ENCODE results near the gene C8G. TPM values are rescaled to one million over a fixed set of nuclear protein-coding genes. Genes with fewer than 3 reads are reported as not detected.

C8G gene
- total and polyA plus RNA-seq, 2 of the 4 experiments (the other 2 are of a cell fraction): 0.80 TPM; not detected in 1

GRCh38 chr9:136931611-136932130 is 13.4 kb upstream of the C8G start:
- H3K4me2 ChIP-seq (ENCODE audit: low read depth, low read length): no peak overlapping the region
- no peak overlapping the region for H4K5ac ChIP-seq (ENCODE audit: low read depth, low read length)
- no peak overlapping the region for H2BK5ac ChIP-seq (ENCODE audit: low read depth, low read length, poor library complexity, severe bottlenecking)
- no peak overlapping the region for H3K27ac ChIP-seq (ENCODE audit: insufficient read depth, low read length)
- H3K36me3 ChIP-seq (ENCODE audit: control insufficient read depth, insufficient read depth, low read length): no peaks in the 10 kb centered on the region
- no peak overlapping the region for H3K9ac ChIP-seq (ENCODE audit: low read depth, low read length)
- H4K20me1 ChIP-seq (ENCODE audit: insufficient read depth, low read length): no peaks in the 10 kb centered on the region
- no peaks in the 10 kb centered on the region for H3K4me1 ChIP-seq (ENCODE audit: control insufficient read depth, insufficient read depth, low read length)
- H2BK20ac ChIP-seq (ENCODE audit: low read depth, low read length): no peak overlapping the region
- H2BK120ac ChIP-seq (ENCODE audit: low read depth, low read length): no peak overlapping the region
- no peak overlapping the region for H3K56ac ChIP-seq (ENCODE audit: extremely low read depth, insufficient read depth, low read length)
- no peaks in the 10 kb centered on the region; the same call in 1 of the 2 replicates for H3K9me1 ChIP-seq (ENCODE audit: insufficient read depth, low read length)
- intact Hi-C loops (cut with micrococcal nuclease): no loop called here
- no peaks in the 10 kb centered on the region for H3K27me3 ChIP-seq (ENCODE audit: control insufficient read depth, insufficient read depth, low read length)
- no peak overlapping the region for H3K18ac ChIP-seq (ENCODE audit: low read depth, low read length)
- H3K23ac ChIP-seq (ENCODE audit: low read depth, low read length): no peak overlapping the region
- no peak overlapping the region for H3K4ac ChIP-seq (ENCODE audit: low read depth, low read length)
- POLR2A ChIA-PET (ENCODE audit: unreplicated experiment): no interaction called here
- H2AK5ac ChIP-seq (ENCODE audit: low read depth, low read length): no peak overlapping the region
- H3K9me3 ChIP-seq (ENCODE audit: control insufficient read depth, insufficient read depth, low read length): no peaks in the 10 kb centered on the region
- in situ Hi-C loops (cut with MboI; ENCODE audit: low sequenced_read_pairs): no loop called here
- no peak overlapping the region for H3K4me3 ChIP-seq (ENCODE audit: insufficient read depth, low read depth, low read length)
- no CpG with 5 or more reads among the region's 2 CpGs for WGBS, 2 experiments (ENCODE audit: extremely low coverage in 2 of 2, insufficient read length in 1 of 2)
- CTCF ChIA-PET: interaction anchor here (0.8 kb wide), 1 partner anchor 12 kb away, joined by 3 read pairs; no protein-coding TSS in a partner anchor
- DNase-seq: no peak
- no peak for ATAC-seq (ENCODE audit: low read depth)
- H3K14ac ChIP-seq (replicated peaks; ENCODE audit: low read depth, low read length): no peak overlapping the region
- TF ChIP-seq POLR2A (IDR thresholded peaks at IDR 0.05; ENCODE audit: low read depth, low read length) (no peak), NFE2L2 (IDR thresholded peaks at IDR 0.05; ENCODE audit: low read depth, low read length) (no peak), MAFK (IDR thresholded peaks at IDR 0.05; ENCODE audit: low read depth, low read length) (no peak), SMC3 (IDR thresholded peaks at IDR 0.05; ENCODE audit: low read depth, low read length) (no peak), CTCF (conservative IDR thresholded peaks at IDR 0.05; ENCODE audit: low read depth, low read length) (no peak), BHLHE40 (IDR thresholded peaks at IDR 0.05; ENCODE audit: low read depth, low read length) (no peak), FOS (IDR thresholded peaks at IDR 0.05; ENCODE audit: low read depth, low read length) (no peak), CEBPB (IDR thresholded peaks at IDR 0.05; ENCODE audit: low read depth, low read length) (no peak), MAZ (IDR thresholded peaks at IDR 0.05; ENCODE audit: borderline replicate concordance, low read depth, low read length) (no peak), RCOR1 (IDR thresholded peaks at IDR 0.05; ENCODE audit: insufficient replicate concordance, low read length) (no peak), USF2 (IDR thresholded peaks at IDR 0.05; ENCODE audit: low read depth, low read length) (no peak), RAD21 (IDR thresholded peaks at IDR 0.05; ENCODE audit: low read length) (no peak), MXI1 (IDR thresholded peaks at IDR 0.05; ENCODE audit: borderline replicate concordance, low read depth, low read length) (no peak), RFX5 (IDR thresholded peaks at IDR 0.05; ENCODE audit: low read depth, low read length) (no peak), CHD1 (IDR thresholded peaks at IDR 0.05; ENCODE audit: low read depth, low read length) (no peak)
- TF ChIP-seq, protein P1, sequence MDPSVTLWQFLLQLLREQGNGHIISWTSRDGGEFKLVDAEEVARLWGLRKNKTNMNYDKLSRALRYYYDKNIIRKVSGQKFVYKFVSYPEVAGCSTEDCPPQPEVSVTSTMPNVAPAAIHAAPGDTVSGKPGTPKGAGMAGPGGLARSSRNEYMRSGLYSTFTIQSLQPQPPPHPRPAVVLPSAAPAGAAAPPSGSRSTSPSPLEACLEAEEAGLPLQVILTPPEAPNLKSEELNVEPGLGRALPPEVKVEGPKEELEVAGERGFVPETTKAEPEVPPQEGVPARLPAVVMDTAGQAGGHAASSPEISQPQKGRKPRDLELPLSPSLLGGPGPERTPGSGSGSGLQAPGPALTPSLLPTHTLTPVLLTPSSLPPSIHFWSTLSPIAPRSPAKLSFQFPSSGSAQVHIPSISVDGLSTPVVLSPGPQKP (IDR thresholded peaks at IDR 0.05; ENCODE audit: borderline replicate concordance, low read depth, low read length): no peak
- BruUV-seq (replicated peaks): no TSS peak
- peaks cover 7 to 12% of the 10 kb centered on the region in 2 experiments; a peak in 2 of 4 replicates for H3K79me1 ChIP-seq (ENCODE audit: low read depth in 1 of 2, low read length in 2 of 2)
- no peak overlapping the region for H2BK15ac ChIP-seq (ENCODE audit: low read depth, low read length)
- dilution Hi-C loops (cut with HindIII; ENCODE audit: low sequenced_read_pairs, unreplicated experiment): no loop called here
- H2AFZ ChIP-seq (replicated peaks; ENCODE audit: low read length, poor library complexity): no peak overlapping the region
- H4K8ac ChIP-seq (ENCODE audit: low read depth in 2 of 2, low read length in 2 of 2): no peak overlapping the region
- H4K91ac ChIP-seq (ENCODE audit: insufficient read depth, low read depth, low read length): no peak overlapping the region
- no peak overlapping the region for H2AK9ac ChIP-seq (replicated peaks; ENCODE audit: low read depth, low read length, poor library complexity)

Measured in IMR-90 (cell line).